HG03565 (cell line): ENCODE measurements around the gene MRAP2.
"Not testable (repeated sequence)": the region's sequence is repeated elsewhere in the genome, so short reads cannot be mapped to it uniquely, and the experiment has no call there.

Experiments used
- ATAC-seq: cut with Tn5 transposase; IDR thresholded peaks from one replicate; pipeline ENCODE4 v1.9.1; 2021; ENCODE audit warnings: mild to moderate bottlenecking, moderate library complexity; ENCODE audit not compliant: unreplicated experiment

The MRAP2 gene

DNA sequence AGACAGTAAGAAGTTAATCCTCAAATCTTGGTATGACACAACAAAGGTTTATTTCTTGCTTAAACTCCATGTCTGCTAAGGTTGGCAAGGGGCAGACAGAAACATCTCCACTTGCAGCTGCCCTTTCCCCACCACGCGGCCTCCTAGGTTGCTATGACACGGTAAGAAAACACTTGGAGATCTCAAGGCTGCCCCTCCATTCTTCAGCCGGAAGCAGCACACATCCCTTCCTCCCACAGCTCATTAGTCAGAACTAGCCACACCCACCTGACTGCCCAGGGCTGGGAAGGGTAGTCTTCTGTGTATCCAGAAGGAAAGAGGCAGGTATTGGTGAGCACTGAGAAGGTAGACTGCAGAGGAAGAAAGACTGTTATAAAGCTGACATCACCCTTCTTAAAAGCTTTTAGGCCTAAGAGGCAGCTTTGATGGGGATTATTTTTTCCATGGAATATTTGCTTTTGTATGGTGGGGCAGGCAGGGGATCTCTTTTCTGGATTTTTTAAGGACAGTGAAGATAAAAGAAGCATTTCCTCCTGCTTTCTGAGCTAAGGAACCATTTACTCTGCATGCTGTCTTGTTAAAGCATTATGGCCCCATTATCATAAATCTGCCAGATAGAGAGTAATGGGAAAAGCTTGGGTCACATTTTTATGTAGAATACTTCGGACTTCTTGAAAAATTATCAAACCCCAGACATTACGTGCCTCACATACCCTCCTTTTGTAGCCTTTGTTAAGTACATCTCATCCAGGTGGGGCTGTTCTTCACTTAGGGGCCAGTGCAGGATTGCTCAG is 41.6 kb downstream of the MRAP2 start:
- ATAC-seq = no peak

DNA sequence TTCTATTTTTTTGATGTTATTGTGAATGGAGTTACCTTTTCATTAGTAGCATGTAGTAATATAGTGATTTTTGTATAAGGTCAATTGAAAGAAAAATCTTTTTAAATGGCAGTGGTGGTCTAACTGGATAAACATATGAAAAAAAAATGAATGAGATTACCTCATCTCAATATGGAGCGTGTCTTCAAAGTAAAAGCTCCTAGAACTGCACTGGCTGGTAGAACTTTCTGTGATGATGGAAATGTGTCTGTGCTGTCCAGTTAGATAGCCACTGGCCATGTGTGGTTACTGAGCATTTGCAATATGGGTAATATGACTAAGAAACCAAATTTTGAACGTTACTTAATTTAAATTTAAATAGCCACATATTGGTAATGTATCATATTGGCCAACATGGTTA is 44.1 kb downstream of the MRAP2 start:
- no peak for ATAC-seq

- ATAC-seq = no peak
Measured at GRCh38 chr6:84078335-84078734, 44.8 kb downstream of the MRAP2 start.

- ATAC-seq = no peak
Measured at GRCh38 chr6:84081222-84081621, 47.6 kb downstream of the MRAP2 start.

- no peak for ATAC-seq
Measured at GRCh38 chr6:84082689-84083265, 49.2 kb downstream of the MRAP2 start.

DNA sequence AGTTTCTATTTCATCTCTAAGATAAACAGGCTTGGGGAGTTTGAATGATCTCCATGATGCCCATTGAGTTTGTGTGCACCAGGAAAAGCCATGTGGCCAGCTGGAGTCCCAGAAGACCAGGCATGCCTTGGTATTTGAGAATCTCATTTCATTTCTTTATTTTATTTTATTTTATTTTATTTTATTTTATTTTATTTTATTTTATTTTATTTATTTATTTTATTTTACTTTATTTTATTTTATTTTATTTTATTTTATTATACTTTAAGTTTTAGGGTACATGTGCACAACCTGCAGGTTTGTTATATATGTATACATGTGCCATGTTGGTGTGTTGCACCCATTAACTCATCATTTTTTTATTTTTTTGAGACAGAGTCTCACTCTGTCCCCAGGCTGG is 51.1 kb downstream of the MRAP2 start:
- ATAC-seq = not testable (repeated sequence)

DNA sequence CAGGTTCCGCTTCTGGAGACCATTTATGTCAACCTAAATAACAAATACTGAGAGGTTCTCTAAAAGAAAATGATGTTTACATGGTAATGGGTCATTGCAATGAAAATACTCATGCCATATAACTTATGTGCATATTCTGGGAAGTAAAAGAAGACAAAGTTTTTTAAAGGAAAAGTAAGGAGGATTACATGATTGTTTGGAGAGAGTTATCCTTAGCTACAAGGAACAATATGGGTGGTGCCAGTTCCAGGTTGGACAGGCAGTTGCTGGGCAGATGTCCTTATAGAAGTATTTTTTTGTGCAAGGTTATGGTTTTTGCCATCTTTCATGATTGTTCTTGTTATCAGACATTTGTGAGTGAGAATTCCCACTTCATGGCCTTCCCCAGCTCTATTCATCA is 52.5 kb downstream of the MRAP2 start:
- no peak for ATAC-seq

- ATAC-seq = no peak
Measured at GRCh38 chr6:84086545-84087429, 53.2 kb downstream of the MRAP2 start.

DNA sequence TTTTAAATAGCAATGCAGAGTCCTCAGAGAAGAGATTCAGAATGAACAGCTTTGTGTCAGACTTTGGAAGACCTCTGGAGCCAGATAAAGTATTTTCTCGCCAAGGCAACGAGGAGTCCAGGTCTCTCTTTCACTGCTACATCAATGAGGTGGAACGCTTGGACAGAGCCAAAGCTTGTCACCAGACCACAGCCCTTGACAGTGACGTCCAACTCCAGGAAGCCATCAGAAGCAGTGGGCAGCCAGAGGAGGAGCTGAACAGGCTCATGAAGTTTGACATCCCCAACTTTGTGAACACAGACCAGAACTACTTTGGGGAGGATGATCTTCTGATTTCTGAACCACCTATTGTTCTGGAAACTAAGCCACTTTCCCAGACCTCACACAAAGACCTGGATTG is 55.5 kb downstream of the MRAP2 start:
- no peak for ATAC-seq

- ATAC-seq = no peak
Measured at GRCh38 chr6:84089552-84089951, 56.0 kb downstream of the MRAP2 start.

GRCh38 chr6:84093441-84094435 is 60.2 kb downstream of the MRAP2 start:
- peak; percentile 39 for ATAC-seq

DNA sequence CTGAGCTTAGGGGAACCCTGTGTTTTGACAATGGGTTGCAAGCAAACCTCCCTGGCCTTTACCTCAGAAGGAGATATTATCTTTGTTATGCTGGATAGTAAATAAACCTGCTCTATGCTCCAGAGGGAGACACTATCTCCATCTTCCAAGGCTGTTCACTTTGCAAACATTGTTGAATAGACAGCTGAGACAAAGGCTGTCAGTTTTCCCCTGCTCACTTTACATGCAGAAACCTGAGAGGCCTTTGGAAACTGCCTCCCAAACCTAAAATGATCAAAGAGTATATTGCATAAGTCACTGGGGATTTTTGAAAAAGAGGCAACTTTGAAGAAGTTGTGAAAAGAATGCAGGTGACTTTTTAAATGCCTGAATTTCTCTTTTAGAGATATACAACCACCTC is 61.6 kb downstream of the MRAP2 start:
- no peak for ATAC-seq

- no peak for ATAC-seq
Measured at GRCh38 chr6:84103029-84103428, 69.5 kb downstream of the MRAP2 start.

- ATAC-seq = not testable (repeated sequence)
Measured at GRCh38 chr6:84105215-84105924, 71.8 kb downstream of the MRAP2 start.

DNA sequence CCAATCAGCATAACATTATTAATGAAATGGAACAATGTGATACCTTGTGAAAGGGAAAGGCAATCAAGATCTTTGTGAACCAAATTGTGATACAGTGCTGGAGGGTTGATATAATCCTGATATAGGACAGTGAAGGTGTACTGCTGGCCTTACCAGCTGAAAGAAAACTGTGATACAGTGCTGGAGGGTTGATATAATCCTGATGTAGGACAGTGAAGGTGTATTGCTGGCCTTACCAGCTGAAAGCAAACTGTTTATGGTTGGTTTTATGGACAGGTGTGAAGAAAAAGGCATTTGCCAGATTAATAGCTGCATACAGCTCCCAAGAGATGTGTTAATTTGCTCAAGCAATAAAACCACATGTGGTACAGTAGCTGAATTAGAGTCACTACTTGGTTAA is 73.9 kb downstream of the MRAP2 start:
- ATAC-seq = no peak

DNA sequence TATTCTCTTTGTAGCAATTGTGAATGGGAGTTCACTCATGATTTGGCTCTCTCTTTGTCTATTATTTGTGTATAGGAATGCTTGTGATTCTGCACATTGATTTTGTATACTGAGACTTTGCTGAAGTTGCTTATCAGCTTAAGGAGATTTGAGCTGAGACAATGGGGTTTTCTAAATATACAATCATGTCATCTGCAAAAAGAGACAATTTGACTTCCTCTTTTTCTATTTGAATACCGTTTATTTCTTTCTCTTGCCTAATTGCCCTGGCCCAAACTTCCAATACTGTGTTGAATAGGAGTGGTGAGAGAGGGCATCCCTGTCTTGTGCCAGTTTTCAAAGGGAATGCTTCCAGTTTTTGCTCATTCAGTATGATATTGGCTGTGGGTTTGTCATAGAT is 77.8 kb downstream of the MRAP2 start:
- ATAC-seq = not testable (repeated sequence)

DNA sequence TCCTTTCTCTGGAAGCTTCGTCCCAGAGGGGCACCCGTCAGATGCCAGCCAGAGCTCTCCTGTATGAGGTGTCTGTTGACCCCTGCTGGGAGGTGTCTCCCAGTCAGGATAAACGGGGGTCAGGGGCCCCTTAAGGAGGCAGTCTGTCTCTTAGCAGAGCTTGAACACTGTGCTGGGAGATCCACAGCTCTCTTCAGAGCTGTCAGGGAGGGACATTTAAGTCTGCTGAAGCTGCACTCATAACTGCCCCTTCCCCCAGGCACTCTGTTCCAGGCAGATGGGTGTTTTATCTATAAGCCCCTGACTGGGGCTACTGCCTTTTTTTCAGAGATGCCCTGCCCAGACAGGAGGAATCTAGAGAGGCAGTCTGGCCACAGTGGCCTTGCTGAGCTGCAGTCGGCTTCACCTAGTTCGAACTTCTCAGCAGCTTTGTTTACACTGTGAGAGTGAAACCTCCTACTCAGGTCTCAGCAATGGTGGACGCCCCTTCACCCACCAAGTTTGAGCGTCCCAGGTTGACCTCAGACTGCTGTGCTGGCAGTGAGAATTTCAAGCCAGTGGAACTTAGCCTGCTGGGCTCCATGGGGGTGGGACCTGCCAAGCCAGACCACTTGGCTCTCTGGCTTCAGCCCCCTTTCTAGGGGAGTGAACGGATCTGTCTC is 81.5 kb downstream of the MRAP2 start:
- ATAC-seq = not testable (repeated sequence)

DNA sequence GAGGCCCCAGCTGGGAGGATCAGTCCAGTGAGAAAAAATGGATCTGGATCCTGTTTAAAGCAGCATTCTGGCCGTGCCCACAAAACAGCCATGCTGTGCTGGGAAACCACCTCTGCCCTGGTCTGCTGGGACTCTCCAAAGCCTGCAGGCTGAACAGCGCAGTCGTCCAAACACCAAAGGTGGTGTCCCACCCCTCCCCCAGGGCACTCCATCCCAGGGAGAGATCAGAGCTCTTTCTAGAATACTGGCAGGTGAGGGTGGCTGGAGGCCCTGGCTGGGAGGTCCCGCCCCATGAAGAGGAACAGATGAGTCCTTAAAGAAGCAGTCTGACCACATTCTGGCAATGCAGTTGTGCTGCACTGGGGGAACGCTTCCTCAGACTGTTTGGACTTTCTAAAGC is 84.6 kb downstream of the MRAP2 start:
- no peak for ATAC-seq

DNA sequence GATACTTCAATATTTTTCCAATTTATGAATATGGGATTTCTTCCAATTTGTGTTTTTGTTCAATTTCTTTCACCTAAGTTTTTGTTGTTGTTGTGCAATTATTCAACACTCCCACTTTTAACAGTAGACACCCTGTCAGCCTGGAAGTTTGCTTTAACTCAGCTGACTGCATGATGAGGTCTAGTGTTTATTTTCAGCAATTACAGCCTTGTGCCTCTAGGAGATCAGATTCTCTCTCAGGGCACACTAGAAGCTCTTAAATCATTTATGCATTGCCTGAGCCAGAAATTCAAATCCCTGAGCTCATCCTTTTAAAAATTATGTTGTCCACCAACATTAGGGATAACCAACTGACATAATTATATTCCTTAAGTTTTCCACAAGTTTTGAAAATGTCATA is 85.7 kb downstream of the MRAP2 start:
- no peak for ATAC-seq
